IPS-18c (cell line): ENCODE measurements around the gene SLC35E2B.
"Not testable (repeated sequence)": the region's sequence is repeated elsewhere in the genome, so short reads cannot be mapped to it uniquely, and the experiment has no call there.

Experiments
- H3K4me3 ChIP-seq: 2 replicates; pipeline ENCODE4 v1.7.0; 2013; ENCODE audit warnings: low read depth, mild to moderate bottlenecking, low read length, moderate library complexity; ENCODE audit not compliant: insufficient read depth
- H3K9me3 ChIP-seq: one replicate; pipeline ENCODE4 v1.6.1; 2013; ENCODE audit warnings: mild to moderate bottlenecking, low read length, moderate library complexity; ENCODE audit not compliant: control insufficient read depth, insufficient read depth

Gene SLC35E2B

DNA sequence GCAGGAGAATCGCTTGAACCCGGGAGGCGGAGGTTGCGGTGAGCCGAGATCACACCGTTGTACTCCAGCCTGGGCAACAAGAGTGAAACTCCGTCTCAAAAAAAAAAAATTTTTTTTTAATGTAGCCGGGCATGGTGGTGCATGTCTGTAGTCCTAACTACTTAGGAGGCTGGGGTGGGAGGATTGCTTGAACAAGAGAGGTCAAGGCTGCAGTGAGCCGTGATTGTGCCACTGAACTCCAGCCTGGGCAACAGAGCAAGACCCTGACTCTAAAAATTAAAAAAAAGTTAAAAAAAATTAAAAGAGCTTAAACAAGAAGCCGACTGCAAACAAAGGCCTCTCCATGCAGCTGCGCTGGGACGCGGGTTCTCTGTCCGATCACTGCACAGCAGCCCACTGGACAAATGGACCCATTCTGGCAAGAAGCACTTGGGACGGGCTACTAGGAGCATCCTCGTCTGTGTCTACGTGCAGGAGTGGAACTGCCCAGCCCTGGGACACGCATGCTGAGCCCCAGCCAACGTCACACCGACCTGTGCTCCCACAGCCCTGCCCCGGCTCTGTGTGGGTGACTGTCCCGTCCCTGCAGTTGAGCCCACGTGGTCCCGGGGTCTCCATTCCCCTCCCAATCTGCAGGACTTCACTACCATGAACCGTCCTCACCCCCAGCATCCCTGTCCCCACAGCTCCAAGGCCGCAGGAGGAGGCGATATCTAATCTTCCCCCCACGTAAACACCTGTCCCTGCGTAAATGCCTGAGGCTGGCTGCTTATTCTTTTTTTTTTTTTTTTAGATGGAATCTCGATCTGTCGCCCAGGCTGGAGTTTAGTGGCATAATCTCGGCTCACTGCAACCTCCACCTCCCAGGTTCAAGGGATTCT, 12.3 kb downstream of the SLC35E2B start:
- no peak overlapping the region for H3K4me3 ChIP-seq

DNA sequence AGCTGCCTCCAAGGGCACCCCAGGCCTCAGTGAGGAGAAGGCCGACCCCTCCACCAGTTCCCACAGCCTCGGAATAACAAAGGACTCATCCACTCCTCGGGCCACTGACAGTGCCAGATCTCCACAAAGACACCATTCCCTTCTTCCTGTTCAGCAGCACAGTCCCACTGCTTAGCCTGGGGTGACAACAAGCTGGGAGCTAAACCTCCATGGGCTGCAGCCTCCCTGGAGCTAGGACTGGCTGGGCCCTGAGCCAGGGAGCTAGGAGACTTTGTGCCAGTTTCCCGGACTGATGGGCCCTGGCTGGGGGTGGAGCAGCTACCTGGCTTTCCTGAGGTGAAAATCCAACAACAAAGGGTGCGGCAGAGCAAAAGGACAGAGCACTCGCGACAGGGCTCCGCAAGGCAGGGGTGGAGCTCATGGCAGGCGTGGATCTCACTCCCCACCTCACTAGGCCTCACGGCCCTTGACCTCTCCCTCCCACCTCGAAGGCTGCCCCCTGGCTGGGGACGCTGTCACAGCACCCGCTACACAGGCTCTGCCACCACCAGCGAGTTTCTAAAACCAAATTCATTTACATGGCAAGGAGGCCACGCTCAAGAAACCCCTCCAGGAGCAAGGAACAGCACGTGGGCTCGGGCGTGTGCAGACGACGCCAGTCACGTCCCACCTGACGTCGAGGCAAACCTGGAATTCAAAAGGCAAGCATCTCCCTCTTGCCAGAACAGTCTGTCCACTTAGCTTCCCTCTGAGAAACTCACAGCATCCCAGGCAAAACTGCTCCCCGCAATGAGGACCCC, 13.8 kb downstream of the SLC35E2B start:
- H3K9me3 ChIP-seq = no peaks in the 10 kb centered on the region
- no peak overlapping the region for H3K4me3 ChIP-seq

More for the DNA sequence above, 12.3 kb downstream of the SLC35E2B start:
- no peaks in the 10 kb centered on the region for H3K9me3 ChIP-seq

DNA sequence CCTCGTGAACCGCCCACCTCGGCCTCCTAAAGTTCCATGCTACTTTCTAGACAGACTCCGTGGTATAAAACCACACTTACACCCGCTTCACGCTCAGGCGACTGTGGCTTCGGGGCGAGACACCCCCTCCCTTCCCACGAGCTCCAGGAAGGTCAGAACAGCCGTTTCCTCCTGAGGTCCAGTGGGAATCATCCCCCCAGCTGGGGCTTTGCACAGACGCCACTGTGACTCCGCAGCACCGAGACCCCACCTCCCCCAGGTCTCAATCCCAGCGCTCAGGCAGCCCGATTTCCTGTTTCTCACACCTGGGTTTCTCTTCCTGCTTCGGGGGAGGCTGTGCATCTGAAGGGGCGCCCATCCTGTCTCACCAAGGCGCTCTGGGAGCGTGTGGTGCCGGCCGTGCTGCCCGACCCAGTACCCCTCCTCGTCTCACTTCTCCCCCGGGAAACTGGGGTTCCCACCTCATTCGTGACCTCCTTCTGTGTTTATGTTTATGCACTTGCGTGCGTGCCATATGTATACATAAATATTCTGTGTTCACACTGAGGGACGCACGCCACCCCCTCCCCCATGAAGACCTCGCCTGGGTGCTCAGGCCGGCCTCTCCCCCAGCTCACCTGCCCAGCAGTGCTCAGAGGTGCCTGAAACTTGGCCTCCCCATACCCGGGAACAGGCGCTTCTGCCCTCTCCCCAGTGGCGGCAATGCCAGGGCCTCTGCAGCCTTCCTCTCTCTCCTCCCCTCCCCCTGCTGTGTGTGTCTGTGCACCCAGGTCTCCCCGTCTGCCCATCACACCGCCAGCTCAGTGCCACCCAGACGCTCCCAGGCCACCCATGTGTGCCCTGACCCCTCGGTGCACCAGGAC, 14.6 kb downstream of the SLC35E2B start:
- H3K9me3 ChIP-seq = no peaks in the 10 kb centered on the region
- no peak overlapping the region for H3K4me3 ChIP-seq

DNA sequence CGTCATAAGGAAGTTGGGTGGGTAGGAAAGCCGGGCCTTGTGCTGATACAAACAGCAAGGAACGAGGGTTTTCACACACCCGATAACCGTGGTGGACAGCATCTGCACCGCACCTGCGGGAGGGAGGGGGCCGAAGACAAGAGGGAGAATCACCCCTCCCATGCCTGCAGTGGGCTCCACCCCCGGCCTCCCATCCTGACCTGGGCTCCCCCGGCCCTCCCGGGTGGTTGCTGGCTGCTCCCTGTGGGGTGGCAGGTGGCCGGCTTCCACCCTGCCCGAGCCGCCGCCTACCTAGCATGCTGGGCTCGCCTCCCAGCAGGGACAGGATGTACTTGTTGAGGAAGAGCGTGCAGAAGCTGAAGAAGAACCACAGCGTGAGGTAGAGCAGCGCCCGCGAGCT, 16.5 kb downstream of the SLC35E2B start:
- H3K9me3 ChIP-seq, H3K4me3 ChIP-seq: not testable (repeated sequence)

DNA sequence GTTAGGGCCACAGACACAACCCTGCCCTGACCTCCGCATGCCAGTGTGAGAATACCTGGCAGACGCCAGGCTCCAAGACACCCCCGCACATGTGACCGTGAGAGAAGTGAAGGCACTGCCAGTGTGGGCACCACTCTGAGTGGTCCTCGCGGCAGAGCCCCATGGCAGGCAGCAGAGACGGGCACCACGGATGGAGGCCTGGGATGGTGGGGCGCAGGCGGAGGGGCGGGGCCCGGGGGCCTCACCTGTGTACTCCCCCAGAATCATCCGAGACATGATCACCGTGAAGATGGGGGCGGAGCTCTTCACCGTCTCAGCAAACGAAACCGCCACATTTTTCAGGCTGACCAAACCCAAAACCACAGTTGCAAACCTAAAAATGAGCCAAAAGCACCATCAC, 17.4 kb downstream of the SLC35E2B start:
- not testable (repeated sequence) for H3K9me3 ChIP-seq, H3K4me3 ChIP-seq

DNA sequence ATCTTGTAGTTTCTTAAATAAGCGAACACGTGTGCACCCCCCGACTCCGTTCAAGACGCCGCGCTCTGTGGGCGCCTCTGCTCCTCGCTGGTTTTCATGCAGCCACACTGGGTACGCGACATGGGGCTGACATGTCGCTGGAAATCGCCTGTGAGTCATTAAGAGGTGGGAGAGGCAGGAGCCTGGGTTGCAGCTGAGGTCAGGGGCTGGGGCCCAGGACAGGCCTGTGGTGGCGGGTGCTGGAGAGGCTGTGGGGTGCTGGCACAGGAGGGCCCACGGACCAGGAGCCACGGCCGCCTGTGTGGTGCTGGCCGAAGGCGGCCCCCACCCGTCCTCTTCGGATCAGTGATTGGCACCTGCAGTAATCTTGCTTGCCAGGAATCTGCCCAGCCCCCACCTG, 17.8 kb downstream of the SLC35E2B start:
- not testable (repeated sequence) for H3K4me3 ChIP-seq, H3K9me3 ChIP-seq

DNA sequence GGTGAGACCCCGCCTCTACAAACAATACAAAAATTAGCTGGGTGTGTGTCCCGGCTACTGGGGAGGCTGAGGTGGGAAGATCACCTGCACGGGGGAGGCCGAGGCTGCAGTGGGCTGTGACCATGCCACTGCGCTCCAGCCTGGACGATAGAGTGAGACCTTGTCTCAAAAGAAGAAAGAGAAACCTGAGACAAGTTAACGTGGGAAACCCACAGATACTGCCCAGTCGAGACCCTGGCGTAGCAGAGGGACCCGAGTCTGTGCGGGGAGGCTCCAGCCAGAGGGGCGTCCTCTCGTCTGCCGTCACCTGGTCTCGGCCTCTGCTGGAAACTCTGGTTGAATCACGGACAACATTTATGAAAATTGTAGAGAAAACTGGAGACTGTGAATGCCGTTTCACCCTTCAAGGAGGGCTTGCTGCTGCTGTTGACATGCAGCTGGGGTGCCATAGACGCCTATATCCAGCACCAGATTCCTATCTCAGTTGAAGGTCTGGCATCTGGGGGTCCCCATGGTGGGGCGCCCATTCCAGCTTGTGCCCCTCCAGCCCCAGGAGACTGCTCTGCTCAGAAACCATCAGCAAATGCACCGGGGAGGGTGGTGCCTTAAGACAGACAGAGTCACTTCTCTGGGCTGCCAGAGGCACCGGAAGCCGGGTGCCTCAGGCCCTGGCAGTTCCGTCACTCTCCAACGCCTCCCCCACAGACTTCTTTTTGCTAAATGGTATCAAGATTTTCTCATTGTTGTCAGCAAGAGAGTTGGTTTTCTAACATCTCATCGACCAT, 20.2 kb downstream of the SLC35E2B start:
- H3K4me3 ChIP-seq = no peak overlapping the region
- H3K9me3 ChIP-seq = no peaks in the 10 kb centered on the region

DNA sequence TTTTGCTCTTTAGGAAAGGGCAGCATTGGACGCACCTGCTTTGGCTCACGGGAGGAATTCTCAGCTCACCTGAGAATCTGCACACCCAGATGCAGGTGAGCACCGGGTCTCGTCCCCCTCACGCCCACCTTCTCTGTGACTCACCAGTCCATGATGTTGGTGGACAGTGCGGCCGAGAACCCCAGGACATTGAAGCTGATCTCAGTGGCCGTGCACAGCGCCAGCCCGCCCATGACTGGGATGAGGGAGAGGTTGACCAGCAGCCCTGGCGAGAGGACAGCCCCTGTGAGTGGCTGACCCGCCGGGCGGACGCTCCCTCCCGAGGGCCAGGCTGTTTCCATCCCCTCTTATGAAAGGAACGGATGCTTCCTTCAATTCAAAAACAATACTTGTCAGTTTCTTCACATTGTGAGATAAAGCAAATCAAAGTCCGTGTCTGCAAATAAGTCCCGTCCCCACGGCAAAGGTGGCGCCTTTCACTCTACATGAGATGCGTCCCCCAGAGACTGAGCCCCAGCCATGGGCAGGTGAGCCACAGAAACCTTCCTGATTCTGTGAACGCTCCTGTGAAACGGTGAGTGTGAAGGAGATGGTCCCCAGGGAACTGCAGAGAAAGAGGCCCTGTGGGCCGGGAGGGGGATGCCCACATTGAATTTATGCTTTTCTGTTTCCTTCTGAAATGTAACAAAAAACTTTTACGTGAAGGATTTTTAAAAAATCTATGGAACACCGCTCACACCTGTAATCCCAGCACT, 21.1 kb downstream of the SLC35E2B start:
- Histone ChIP-seq H3K9me3 (no peaks in the 10 kb centered on the region), H3K4me3 (no peak overlapping the region)

DNA sequence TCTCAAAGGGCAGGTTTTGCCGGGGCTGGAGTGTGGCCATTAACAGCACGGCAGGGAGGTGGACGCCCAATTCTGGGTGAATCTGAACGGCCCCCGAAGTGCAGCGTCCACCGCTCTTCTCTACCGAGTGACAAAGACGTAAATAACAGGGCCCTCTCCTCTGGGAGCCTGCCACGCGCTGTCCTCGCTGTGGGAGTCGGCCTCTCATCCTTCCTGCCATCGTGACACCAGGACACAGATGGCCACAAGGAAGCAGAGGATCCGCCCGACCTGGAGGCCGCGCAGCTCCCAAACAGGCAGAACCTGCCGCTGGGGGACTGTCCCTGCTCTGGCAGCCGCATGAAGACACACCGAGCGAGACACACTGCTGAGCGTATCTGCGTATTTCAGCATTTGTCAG, 21.7 kb downstream of the SLC35E2B start:
- no peaks in the 10 kb centered on the region for H3K9me3 ChIP-seq
- H3K4me3 ChIP-seq = no peak overlapping the region

DNA sequence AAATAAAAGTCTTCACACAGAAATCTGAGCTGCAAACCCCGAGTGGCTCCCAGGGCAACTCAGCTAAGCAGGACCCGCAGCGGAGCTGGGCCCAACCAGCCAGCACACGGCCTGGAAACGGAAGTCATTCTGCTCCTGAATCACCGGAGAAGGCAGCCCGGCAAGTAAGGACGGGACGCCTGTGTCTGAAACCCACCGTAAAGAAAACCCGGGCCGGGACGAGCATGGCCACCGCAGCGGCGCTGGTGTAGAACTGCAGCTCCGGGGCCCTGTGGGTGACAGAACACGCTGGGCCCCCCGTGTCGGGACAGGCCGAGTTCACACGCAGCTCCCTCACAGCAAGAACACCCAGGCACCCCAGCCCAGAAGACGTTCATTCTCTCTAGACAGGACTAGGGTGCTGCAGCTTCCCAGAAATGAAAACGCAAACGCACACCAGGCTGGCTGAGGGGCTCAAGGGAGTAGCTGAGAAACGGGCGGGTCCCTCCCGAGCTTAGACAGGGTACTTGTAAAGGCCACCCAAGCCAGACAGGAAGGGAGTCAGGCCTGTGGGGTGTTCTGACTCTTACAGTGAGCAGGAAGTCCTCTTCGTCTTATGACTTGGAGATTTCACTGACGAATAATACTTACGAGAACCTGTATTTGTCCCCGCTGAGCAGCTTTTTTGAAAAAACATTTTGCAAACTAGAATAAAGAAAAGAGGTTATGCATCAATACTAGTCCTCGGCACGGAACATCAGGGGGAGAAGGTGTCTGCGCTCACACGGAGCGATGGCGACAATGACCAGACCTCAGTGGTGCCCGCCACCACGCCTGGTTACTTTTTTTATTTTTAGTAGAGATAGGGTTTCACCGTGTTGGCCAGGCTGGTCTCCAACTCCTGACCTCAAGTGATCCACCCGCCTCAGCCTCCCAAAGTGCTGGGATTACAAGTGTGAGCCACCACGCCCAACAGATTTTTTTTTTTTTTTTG, 22.8 kb downstream of the SLC35E2B start:
- no peak overlapping the region for H3K4me3 ChIP-seq
- no peaks in the 10 kb centered on the region for H3K9me3 ChIP-seq

DNA sequence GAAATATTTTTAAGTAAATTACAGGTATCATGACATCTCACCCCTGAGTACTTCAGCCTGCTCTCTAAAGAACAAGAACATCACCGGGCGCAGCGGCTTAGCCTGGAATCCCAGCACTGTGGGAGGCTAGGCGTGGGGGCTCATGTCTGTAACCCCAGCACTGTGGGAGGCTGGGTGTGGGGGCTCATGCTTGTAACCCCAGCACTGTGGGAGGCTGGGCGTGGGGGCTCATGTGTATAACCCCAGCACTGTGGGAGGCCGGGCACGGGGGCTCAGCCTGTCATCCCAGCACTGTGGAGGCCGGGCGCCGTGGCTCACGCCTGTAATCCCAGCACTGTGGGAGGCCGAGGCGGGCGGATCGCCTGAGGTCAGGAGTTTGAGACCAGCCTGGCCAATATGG, 26.1 kb downstream of the SLC35E2B start:
- no peaks in the 10 kb centered on the region for H3K9me3 ChIP-seq

DNA sequence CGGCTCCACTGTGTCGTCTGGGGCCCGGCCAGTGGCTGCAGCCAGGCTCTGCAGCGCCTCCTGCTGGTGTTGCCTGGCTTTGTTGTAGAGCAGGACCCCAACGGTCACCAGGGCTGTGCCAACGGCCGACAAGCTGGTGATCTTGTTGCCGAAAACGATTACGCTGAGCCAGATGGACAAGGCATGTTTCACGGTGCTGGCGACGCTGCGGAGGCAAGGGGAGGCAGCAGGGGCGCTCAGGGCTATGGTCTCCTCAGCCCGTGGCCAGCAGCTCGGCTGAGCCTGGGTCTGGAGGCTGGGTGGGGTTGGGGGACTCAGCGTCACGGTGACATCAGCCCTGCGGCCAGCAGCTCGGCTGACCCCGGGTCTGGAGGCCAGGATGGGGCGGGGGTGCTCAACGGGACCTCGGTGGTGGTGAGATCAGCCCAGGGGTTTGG, 26.8 kb downstream of the SLC35E2B start:
- Histone ChIP-seq H3K9me3 (no peaks in the 10 kb centered on the region), H3K4me3 (no peak overlapping the region)

More for the DNA sequence above, 26.1 kb downstream of the SLC35E2B start:
- H3K4me3 ChIP-seq = no peak overlapping the region

DNA sequence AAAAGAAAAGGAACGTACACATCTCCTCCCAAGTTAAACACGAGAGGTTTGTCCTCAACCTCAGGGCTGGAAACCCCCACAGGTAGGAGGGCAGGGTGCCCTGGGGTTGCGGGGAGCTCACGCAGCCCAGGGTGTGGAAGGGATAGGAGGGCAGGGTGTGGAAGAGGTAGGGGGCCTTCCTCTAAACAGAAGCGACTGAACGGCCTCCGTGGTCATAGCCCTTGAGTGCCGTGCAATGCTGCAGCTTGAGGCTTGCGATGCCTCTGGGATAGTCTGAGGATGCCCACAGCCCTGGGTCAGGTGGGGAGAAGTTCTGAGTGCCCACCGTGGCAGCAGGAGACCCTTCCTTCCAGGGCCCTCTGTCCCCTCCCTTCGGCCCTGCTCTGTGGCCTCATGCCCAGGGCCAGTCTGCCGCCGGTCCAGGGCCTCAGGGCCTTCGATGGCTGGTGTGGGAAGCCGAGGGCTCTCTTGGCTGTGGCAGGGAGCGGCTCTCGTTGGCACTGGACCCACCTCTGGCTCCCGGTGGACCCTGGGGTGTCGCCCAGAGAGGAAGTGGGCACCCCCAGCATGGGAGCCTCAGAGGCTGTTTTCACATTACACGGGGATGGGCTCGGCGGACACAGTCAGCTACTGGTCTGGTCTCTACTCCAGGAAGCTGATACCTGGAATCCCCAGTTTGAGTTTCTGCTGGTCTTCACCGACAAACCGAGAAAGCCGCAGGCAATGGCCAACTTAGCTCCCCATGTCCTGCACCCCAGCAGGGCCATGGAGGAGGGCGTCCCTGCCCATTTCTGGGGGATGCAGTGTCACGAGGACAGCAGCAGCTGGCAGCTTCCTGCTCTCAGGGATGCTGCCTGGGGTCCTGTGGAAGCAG, 27.4 kb downstream of the SLC35E2B start:
- Histone ChIP-seq H3K4me3 (no peak overlapping the region), H3K9me3 (no peaks in the 10 kb centered on the region)

DNA sequence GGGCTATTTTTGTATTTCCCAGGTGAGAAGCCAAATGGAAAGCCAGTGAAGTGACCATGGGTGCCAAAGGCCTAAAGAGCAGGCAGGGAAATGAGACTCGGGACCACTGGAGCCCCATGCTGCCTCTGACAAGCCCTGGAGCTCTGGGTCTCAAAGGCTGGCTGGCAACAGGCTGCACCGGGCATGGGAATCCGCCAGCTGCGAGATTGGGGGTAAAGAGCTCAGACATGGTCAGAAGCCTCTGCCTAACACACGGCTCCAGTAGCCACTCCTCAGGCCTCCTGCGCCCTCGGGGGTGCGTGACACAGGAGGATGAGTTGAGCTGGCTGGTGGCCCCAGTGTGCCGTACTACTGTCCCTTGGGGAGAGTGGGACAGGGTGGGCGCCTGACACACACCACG, 28.3 kb downstream of the SLC35E2B start:
- H3K9me3 ChIP-seq, H3K4me3 ChIP-seq: not testable (repeated sequence)
